Stimulated activated naive CD8-positive, alpha-beta T cell treated with anti-CD3 and anti-CD28 coated beads, Interleukin-15, Interleukin-2, amounts not matched to agents 100 ng/mL and 50 ng/mL, for 24 hours (primary cell): ENCODE results near the gene ADCY7.
"Not testable (repeated sequence)": the region's sequence is repeated elsewhere in the genome, so short reads cannot be mapped to it uniquely, and the experiment has no call there.

Source experiments
- H3K27ac Mint-ChIP-seq: one replicate; pipeline ENCODE4 v1.8.0; 2021; ENCODE audit warnings: mild to moderate bottlenecking, mixed read lengths
- H3K27me3 Mint-ChIP-seq: one replicate; pipeline ENCODE4 v1.8.0; 2021; ENCODE audit warnings: mixed read lengths
- H3K36me3 Mint-ChIP-seq: one replicate; pipeline ENCODE4 v1.8.0; 2021; ENCODE audit warnings: low read depth, mixed read lengths
- H3K4me1 Mint-ChIP-seq: one replicate; pipeline ENCODE4 v1.8.0; 2021; ENCODE audit warnings: low read depth, mixed read lengths
- H3K4me3 Mint-ChIP-seq: one replicate; pipeline ENCODE4 v1.8.0; 2021; ENCODE audit warnings: mild to moderate bottlenecking, mixed read lengths
- H3K9me3 Mint-ChIP-seq: one replicate; pipeline ENCODE4 v1.8.0; 2021; ENCODE audit warnings: mixed read lengths

Gene ADCY7

DNA sequence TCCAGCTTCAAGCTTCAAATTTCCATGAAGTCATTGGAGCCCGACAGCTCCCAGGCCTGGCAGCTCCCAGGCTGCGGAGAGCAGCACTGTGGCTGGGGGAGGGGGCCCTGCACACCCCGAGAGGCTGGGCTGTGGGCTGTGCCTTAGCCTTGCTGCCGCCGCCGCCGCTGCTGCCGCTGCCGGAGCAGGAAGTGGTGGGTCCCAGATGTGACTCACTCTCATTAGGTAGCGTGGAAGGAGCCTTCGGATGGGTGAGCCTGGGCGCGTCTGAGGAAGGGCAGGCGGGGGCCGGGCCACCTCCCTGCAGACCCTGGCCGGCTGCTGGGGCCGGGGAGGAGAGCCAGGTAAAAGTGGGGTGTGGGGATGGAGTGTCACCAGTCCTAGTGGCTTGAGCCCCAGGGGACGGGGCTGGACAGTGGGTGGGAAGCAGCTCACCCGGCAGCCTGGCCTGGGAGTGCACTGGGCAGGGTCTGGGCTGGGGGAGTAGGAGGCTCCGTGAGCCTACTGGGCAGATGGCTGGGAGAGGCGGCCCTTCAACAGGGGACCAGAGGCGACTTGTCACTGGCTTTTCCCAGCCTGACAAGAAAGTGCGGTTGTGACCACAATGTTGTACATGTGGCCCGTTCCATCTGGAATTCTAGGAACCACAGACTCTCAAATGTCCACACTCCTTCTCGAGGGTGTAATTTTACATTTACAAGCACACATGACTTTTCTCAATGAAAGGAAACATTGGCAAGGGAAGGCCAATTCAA lies at the start of gene ADCY7:
TSS of gene ADCY7 (plus strand) at position 215 of the 755 bp plus-strand sequence. CDS start 21,629 bp downstream, outside the sequence.
- peaks cover 84% of the 10 kb centered on the region for H3K4me1 Mint-ChIP-seq
- H3K27ac Mint-ChIP-seq = peak within 1 kb of the TSS; percentile 99
- H3K36me3 Mint-ChIP-seq = peaks cover 13% of the 10 kb centered on the region
- H3K9me3 Mint-ChIP-seq = no peaks in the 10 kb centered on the region
- H3K4me3 Mint-ChIP-seq = peak within 1 kb of the TSS; percentile 93
- no peaks in the 10 kb centered on the region for H3K27me3 Mint-ChIP-seq

- Mint-ChIP-seq H3K27me3 (no peaks in the 10 kb centered on the region), H3K36me3 (peaks cover 26% of the 10 kb centered on the region), H3K9me3 (no peaks in the 10 kb centered on the region), H3K4me3 (no peak overlapping the region), H3K4me1 (no peaks in the 10 kb centered on the region), H3K27ac (no peak overlapping the region)
Observed at GRCh38 chr16:50219402-50219975, 46.9 kb upstream of the ADCY7 start.

DNA sequence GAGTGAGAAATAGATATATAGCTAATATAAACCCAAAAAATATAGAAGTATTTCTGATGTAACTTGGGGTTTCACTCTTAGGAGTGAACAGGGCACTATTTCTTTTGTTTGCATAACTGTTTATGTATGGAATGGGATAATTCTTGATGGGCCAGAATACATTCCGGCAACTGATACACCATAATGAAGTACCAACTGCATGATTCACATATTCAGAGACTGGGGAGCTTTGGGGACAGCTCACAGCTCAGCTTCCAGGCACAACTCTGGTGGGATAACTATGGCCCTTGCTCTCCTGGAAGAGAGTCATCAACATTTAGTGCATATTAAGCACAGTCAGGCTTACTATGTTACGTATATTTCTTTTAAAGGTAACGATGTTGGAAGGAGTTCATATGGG lies 42.1 kb upstream of the ADCY7 start:
- H3K36me3 Mint-ChIP-seq = peaks cover 34% of the 10 kb centered on the region
- no peak overlapping the region for H3K27ac Mint-ChIP-seq
- H3K27me3 Mint-ChIP-seq = no peaks in the 10 kb centered on the region
- H3K4me3 Mint-ChIP-seq = no peak overlapping the region
- no peaks in the 10 kb centered on the region for H3K9me3 Mint-ChIP-seq
- H3K4me1 Mint-ChIP-seq = peaks cover 16% of the 10 kb centered on the region

DNA sequence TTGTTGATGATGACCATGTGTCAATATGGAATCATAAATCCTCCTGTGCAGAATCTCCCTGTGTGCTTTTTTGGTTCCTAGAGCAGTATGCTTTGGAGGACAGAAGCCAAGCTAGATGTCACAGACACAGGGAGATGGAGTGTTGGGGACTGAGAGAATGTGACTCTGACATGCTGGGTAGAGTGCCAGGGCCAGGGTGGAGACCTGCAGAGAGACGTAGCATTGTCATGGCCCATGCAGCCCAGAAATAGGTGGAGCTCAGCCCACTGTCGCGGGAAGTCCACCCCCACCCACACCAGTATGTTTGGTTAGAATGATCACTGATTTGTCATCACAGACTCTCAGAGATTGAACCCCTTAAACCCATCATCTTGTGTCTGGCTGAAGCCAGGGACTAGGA lies 39.2 kb upstream of the ADCY7 start:
- peak overlapping the region; percentile 36 for H3K27ac Mint-ChIP-seq
- H3K9me3 Mint-ChIP-seq = no peaks in the 10 kb centered on the region
- no peak overlapping the region for H3K4me3 Mint-ChIP-seq
- H3K27me3 Mint-ChIP-seq = no peaks in the 10 kb centered on the region
- H3K4me1 Mint-ChIP-seq = peaks cover 16% of the 10 kb centered on the region
- peaks cover 37% of the 10 kb centered on the region for H3K36me3 Mint-ChIP-seq

DNA sequence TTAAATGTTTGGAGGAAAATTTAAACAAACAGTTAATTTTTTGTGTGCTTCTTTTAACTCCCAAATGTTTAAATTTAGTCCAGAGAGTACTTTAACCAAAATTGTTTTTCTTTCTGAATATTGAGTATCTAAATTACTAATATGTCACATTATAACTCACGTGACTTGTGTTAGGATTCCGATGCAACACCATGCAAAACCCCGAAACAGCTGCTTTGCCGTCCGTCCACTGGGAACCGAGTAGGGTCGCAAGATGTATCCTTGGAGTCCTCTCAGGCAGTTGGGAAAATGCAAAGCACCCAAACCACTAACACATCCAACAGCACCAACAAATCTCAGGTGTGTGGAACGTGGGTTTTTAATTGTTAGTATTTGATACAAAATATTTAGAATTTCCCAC lies 38.7 kb upstream of the ADCY7 start:
- H3K4me3 Mint-ChIP-seq = no peak overlapping the region
- no peaks in the 10 kb centered on the region for H3K27me3 Mint-ChIP-seq
- no peak overlapping the region for H3K27ac Mint-ChIP-seq
- H3K36me3 Mint-ChIP-seq = peaks cover 37% of the 10 kb centered on the region
- H3K4me1 Mint-ChIP-seq = peaks cover 16% of the 10 kb centered on the region
- H3K9me3 Mint-ChIP-seq = no peaks in the 10 kb centered on the region

GRCh38 chr16:50228364-50228868 lies 37.9 kb upstream of the ADCY7 start:
- Mint-ChIP-seq H3K27ac (peak overlapping the region; percentile 31), H3K36me3 (peaks cover 37% of the 10 kb centered on the region), H3K9me3 (no peaks in the 10 kb centered on the region), H3K4me1 (peaks cover 16% of the 10 kb centered on the region), H3K27me3 (no peaks in the 10 kb centered on the region), H3K4me3 (no peak overlapping the region)

DNA sequence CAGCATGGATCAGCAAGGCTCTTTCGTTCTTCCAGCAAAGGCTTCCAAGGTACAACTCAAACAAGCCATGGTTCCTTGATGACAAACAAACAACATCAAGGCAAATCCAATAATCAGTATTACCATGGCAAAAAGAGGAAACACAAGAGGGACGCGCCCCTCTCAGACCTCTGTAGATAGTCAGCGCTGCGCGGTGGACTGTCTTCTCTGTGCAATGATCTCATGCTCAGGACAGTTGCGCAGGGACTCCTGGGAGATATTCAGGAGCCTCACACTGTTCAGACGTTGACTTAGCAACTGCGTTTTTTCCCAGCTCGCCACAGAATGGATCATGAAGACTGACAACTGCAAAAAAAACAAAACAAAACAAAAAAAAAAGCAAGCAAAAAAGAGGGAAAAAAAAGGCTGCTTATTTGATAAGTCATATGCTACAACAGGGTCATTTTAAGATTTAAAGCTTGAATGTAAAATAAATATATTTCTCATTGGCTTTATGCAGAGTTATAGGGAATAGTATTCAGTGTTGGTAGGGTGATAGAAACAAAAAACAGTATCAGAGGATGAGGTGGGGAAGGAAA lies 37.1 kb upstream of the ADCY7 start:
- Mint-ChIP-seq H3K36me3 (peaks cover 36% of the 10 kb centered on the region), H3K27ac (peak overlapping the region; percentile 3), H3K27me3 (no peaks in the 10 kb centered on the region), H3K9me3 (no peaks in the 10 kb centered on the region), H3K4me1 (peaks cover 16% of the 10 kb centered on the region), H3K4me3 (no peak overlapping the region)

DNA sequence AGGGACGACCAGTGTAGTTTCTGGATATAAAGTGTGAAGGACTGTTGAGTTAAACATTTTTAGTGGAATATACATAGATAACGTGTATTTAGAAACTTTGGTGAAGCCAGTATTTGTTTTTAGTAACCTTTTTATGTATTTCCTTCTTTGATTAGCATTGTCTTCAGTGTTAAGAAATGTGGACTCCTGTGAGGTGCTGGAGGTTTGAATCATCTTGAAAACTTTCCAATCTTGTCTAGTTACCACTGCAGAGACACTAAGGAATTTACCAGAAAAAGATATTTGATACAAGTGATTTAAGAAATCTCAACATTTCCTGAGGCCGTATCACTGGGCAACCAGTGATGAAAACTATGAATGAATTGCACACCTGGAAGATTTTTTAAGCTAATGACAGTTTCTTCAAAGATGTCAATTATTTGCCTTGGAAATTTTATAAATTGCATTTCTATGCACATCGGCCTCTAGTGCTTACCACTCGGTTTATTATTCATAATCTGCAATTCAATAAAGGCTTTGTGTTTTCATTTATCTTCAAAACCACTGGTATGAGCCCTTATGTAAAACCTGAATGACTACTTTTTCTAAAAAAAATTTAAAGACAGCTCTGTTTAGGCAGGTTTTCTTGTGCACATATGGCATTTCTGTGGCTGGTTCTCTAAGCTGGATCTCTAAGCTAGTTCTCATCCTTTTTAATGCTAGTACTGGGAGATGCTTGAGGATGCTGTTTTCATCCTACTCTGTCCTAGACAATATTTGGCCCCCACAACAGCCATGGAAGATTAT lies 31.4 kb upstream of the ADCY7 start:
- no peak overlapping the region for H3K27ac Mint-ChIP-seq
- no peaks in the 10 kb centered on the region for H3K36me3 Mint-ChIP-seq
- no peaks in the 10 kb centered on the region for H3K27me3 Mint-ChIP-seq
- H3K4me3 Mint-ChIP-seq = no peak overlapping the region
- H3K4me1 Mint-ChIP-seq = no peaks in the 10 kb centered on the region
- no peaks in the 10 kb centered on the region for H3K9me3 Mint-ChIP-seq

GRCh38 chr16:50235581-50235980 lies 30.8 kb upstream of the ADCY7 start:
- Mint-ChIP-seq H3K4me1 (no peaks in the 10 kb centered on the region), H3K9me3 (no peaks in the 10 kb centered on the region), H3K36me3 (no peaks in the 10 kb centered on the region), H3K27me3 (no peaks in the 10 kb centered on the region), H3K27ac (no peak overlapping the region), H3K4me3 (no peak overlapping the region)

- no peaks in the 10 kb centered on the region for H3K27me3 Mint-ChIP-seq
- no peaks in the 10 kb centered on the region for H3K4me1 Mint-ChIP-seq
- H3K27ac Mint-ChIP-seq = no peak overlapping the region
- H3K9me3 Mint-ChIP-seq = no peaks in the 10 kb centered on the region
- no peak overlapping the region for H3K4me3 Mint-ChIP-seq
- H3K36me3 Mint-ChIP-seq = no peaks in the 10 kb centered on the region
Observed at GRCh38 chr16:50238314-50238713, 28.0 kb upstream of the ADCY7 start.

- H3K4me3 Mint-ChIP-seq = no peak overlapping the region
- H3K9me3 Mint-ChIP-seq = no peaks in the 10 kb centered on the region
- no peaks in the 10 kb centered on the region for H3K27me3 Mint-ChIP-seq
- no peaks in the 10 kb centered on the region for H3K36me3 Mint-ChIP-seq
- H3K27ac Mint-ChIP-seq = no peak overlapping the region
- no peaks in the 10 kb centered on the region for H3K4me1 Mint-ChIP-seq
Observed at GRCh38 chr16:50238868-50239301, 27.5 kb upstream of the ADCY7 start.

DNA sequence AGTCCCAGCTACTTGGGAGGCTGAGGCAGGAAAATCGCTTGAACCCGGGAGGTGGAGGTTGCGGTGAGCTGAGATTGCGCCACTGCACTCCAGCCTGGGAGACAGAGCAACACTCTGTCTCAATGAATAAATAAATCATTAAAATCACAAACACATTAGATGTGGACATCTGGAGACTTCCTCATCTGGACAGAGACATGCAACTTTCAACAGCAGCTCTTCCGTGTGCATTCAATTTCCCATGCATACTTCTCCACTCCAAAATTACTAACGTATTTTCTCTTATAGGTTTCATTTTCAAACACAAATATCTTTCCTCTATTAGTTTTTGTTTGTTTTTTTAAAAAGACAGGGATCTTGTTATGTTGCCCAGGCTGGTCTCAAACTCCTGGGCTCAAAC lies 23.3 kb upstream of the ADCY7 start:
- H3K27ac Mint-ChIP-seq, H3K4me3 Mint-ChIP-seq, H3K27me3 Mint-ChIP-seq, H3K9me3 Mint-ChIP-seq, H3K36me3 Mint-ChIP-seq: not testable (repeated sequence)
- H3K4me1 Mint-ChIP-seq = peaks cover 16% of the 10 kb centered on the region

GRCh38 chr16:50244140-50244503 lies 22.2 kb upstream of the ADCY7 start:
- Mint-ChIP-seq H3K4me3 (no peak overlapping the region), H3K27ac (no peak overlapping the region), H3K27me3 (no peaks in the 10 kb centered on the region), H3K4me1 (peaks cover 16% of the 10 kb centered on the region), H3K9me3 (no peaks in the 10 kb centered on the region), H3K36me3 (no peaks in the 10 kb centered on the region)

- H3K27ac Mint-ChIP-seq = peak overlapping the region; percentile 79
- H3K36me3 Mint-ChIP-seq = no peaks in the 10 kb centered on the region
- H3K4me3 Mint-ChIP-seq = peak overlapping the region; percentile 79
- H3K4me1 Mint-ChIP-seq = peaks cover 16% of the 10 kb centered on the region
- no peaks in the 10 kb centered on the region for H3K9me3 Mint-ChIP-seq
- no peaks in the 10 kb centered on the region for H3K27me3 Mint-ChIP-seq
Observed at GRCh38 chr16:50244504-50245416, 21.6 kb upstream of the ADCY7 start.
